IMR-90 (cell line): ENCODE data around the gene KCMF1. TPM values are rescaled to one million over a fixed set of nuclear protein-coding genes. Genes with fewer than 3 reads are reported as not detected.

Source experiments
- ATAC-seq: fragments of 200-7000 bp; cut with Tn5 transposase; 2 replicates; pipeline ENCODE4 v1.9.1; 2020; ENCODE audit warnings: low read depth, mild to moderate bottlenecking, moderate library complexity
- BruUV-seq: library from RNA; stranded (reverse); fragments of 400-500 nt; replicated peaks from 2 replicates; lab custom pipeline; 2021; lab: Mats Ljungman, UMichigan
- CTCF ChIA-PET: fragments of 300-600 bp; formaldehyde crosslinking; extraction: SDS; loops from one replicate; lab custom pipeline; 2021; ENCODE audit warnings: antibody characterized with exemption; lab: Yijun Ruan, JAX
- POLR2A ChIA-PET: fragments of 300-600 bp; sonication (Branson Sonifier 250); formaldehyde crosslinking; loops from one replicate; lab custom pipeline; 2022; ENCODE audit warnings: antibody characterized with exemption; ENCODE audit not compliant: unreplicated experiment; lab: Charles Lee
- DNase-seq: peaks from one replicate; pipeline ENCODE4 v3.0.0; 2013
- H2AFZ ChIP-seq: replicated peaks from 2 replicates; pipeline ENCODE3; 2013; ENCODE audit warnings: low read length, mild to moderate bottlenecking; ENCODE audit not compliant: poor library complexity
- H2AK5ac ChIP-seq: 2 replicates; pipeline ENCODE4 v1.6.1; 2013; ENCODE audit warnings: low read depth, low read length, inconsistent platforms
- H2AK9ac ChIP-seq: replicated peaks from 2 replicates; pipeline ENCODE3; 2013; ENCODE audit warnings: mild to moderate bottlenecking, low read depth, low read length, moderate library complexity; ENCODE audit not compliant: poor library complexity
- H2BK120ac ChIP-seq: 2 replicates; pipeline ENCODE4 v1.6.1; 2013; ENCODE audit warnings: low read depth, low read length, inconsistent platforms
- H2BK15ac ChIP-seq: 3 replicates; pipeline ENCODE4 v1.6.1; 2013; ENCODE audit warnings: low read depth, low read length, inconsistent platforms
- H2BK20ac ChIP-seq: 2 replicates; pipeline ENCODE4 v1.6.1; 2013; ENCODE audit warnings: low read depth, mild to moderate bottlenecking, inconsistent platforms, low read length, moderate library complexity
- H2BK5ac ChIP-seq: 2 replicates; pipeline ENCODE4 v1.6.1; 2013; ENCODE audit warnings: mild to moderate bottlenecking, low read depth, low read length, inconsistent platforms; ENCODE audit not compliant: poor library complexity, severe bottlenecking
- H3K14ac ChIP-seq: replicated peaks from 2 replicates; pipeline ENCODE4 v1.6.1; 2013; ENCODE audit warnings: low read depth, low read length, inconsistent platforms
- H3K18ac ChIP-seq: 2 replicates; pipeline ENCODE4 v1.6.1; 2013; ENCODE audit warnings: low read depth, low read length, control low read depth
- H3K23ac ChIP-seq: 2 replicates; pipeline ENCODE4 v1.6.1; 2013; ENCODE audit warnings: low read depth, low read length, inconsistent platforms
- H3K27ac ChIP-seq: 2 replicates; pipeline ENCODE4 v1.5.1; 2013; ENCODE audit warnings: mild to moderate bottlenecking, control low read depth, low read length; ENCODE audit not compliant: insufficient read depth
- H3K27me3 ChIP-seq: 2 replicates; pipeline ENCODE4 v1.6.1; 2013; ENCODE audit warnings: low read length; ENCODE audit not compliant: control insufficient read depth, insufficient read depth
- H3K36me3 ChIP-seq: 2 replicates; pipeline ENCODE4 v1.6.1; 2013; ENCODE audit warnings: low read length, mixed read lengths; ENCODE audit not compliant: control insufficient read depth, insufficient read depth
- H3K4ac ChIP-seq: 2 replicates; pipeline ENCODE4 v1.6.1; 2013; ENCODE audit warnings: low read depth, low read length, inconsistent platforms
- H3K4me1 ChIP-seq: 2 replicates; pipeline ENCODE4 v1.6.1; 2013; ENCODE audit warnings: low read length, mixed read lengths; ENCODE audit not compliant: control insufficient read depth, insufficient read depth
- H3K4me2 ChIP-seq: 2 replicates; pipeline ENCODE4 v1.6.1; 2013; ENCODE audit warnings: low read depth, mild to moderate bottlenecking, control low read depth, low read length, moderate library complexity
- H3K4me3 ChIP-seq: 2 replicates; pipeline ENCODE4 v1.5.1; 2013; ENCODE audit warnings: low read depth, mild to moderate bottlenecking, control low read depth, low read length, moderate library complexity; ENCODE audit not compliant: insufficient read depth
- H3K56ac ChIP-seq: 2 replicates; pipeline ENCODE4 v1.6.1; 2013; ENCODE audit warnings: low read length, inconsistent platforms; ENCODE audit not compliant: insufficient read depth; ENCODE audit errors: extremely low read depth
- H3K79me1 ChIP-seq, 2 experiments: 2 replicates each; pipeline ENCODE4 v1.6.1; 2013; ENCODE audit warnings: low read length in 2 of 2, inconsistent platforms in 1 of 2, low read depth in 1 of 2
- H3K9ac ChIP-seq: 2 replicates; pipeline ENCODE4 v1.6.1; 2013; ENCODE audit warnings: low read depth, low read length, control low read depth
- H3K9me1 ChIP-seq: 2 replicates; pipeline ENCODE4 v1.6.1; 2013; ENCODE audit warnings: low read length, inconsistent platforms; ENCODE audit not compliant: insufficient read depth
- H3K9me3 ChIP-seq: 2 replicates; pipeline ENCODE4 v1.6.1; 2013; ENCODE audit warnings: low read length; ENCODE audit not compliant: control insufficient read depth, insufficient read depth
- H4K20me1 ChIP-seq: 2 replicates; pipeline ENCODE4 v1.6.1; 2013; ENCODE audit warnings: low read length, inconsistent platforms; ENCODE audit not compliant: insufficient read depth
- H4K5ac ChIP-seq: 2 replicates; pipeline ENCODE4 v1.6.1; 2013; ENCODE audit warnings: mild to moderate bottlenecking, low read depth, low read length, control low read depth
- H4K8ac ChIP-seq, 2 experiments: 2 replicates each; pipeline ENCODE4 v1.6.1; 2013; ENCODE audit warnings: low read depth in 2 of 2, low read length in 2 of 2, control low read depth in 1 of 2, inconsistent platforms in 1 of 2
- H4K91ac ChIP-seq: 2 replicates; pipeline ENCODE4 v1.6.1; 2013; ENCODE audit warnings: low read depth, low read length, inconsistent platforms; ENCODE audit not compliant: insufficient read depth
- BHLHE40 ChIP-seq: fragments of 150-350 bp; IDR thresholded peaks from 2 replicates; pipeline ENCODE4 v1.6.1; 2016; ENCODE audit warnings: mild to moderate bottlenecking, low read depth, low read length
- MXI1 ChIP-seq: IDR thresholded peaks from 2 replicates; pipeline ENCODE4 v1.6.1; 2012; ENCODE audit warnings: low read depth, mild to moderate bottlenecking, low read length, moderate library complexity, borderline replicate concordance
- SMC3 ChIP-seq: fragments of 150-350 bp; IDR thresholded peaks from 2 replicates; pipeline ENCODE4 v1.6.1; 2016; ENCODE audit warnings: low read depth, mild to moderate bottlenecking, antibody characterized with exemption, low read length, moderate library complexity
- USF2 ChIP-seq: fragments of 150-350 bp; IDR thresholded peaks from 2 replicates; pipeline ENCODE4 v1.6.1; 2017; ENCODE audit warnings: mild to moderate bottlenecking, antibody characterized with exemption, low read length, low read depth
- WGBS, 2 experiments: methylation state at CpG; one replicate each; pipeline versions ENCODE4 v1.1.5 to v1.1.7; 2013; ENCODE audit warnings: missing lambda C conversion rate in 2 of 2; ENCODE audit not compliant: insufficient read length in 1 of 2; ENCODE audit errors: extremely low coverage in 2 of 2; 5-methylcytosine and 5-hydroxymethylcytosine counted together
- dilution Hi-C: fragments of 300-500 bp; cut with HindIII; formaldehyde crosslinking; loops from one replicate; pipeline ENCODE4 v1.14.3; 2018; ENCODE audit warnings: low sequenced_read_pairs; ENCODE audit not compliant: unreplicated experiment
- in situ Hi-C: fragments of 300-500 bp; cut with MboI; formaldehyde crosslinking; loops from 3 replicates; pipeline ENCODE4 v1.14.3; 2019; ENCODE audit warnings: low sequenced_read_pairs, inconsistent platforms, mixed read lengths
- intact Hi-C: fragments of 100-400 bp; cut with micrococcal nuclease; formaldehyde crosslinking; loops from 2 replicates; pipeline ENCODE4 v1.10.0; 2022
- polyA plus RNA-seq, 3 experiments: library from polyadenylated mRNA; depleted of rRNA; stranded (reverse); fragments of >200 nt; gene quantifications; 2 replicates each; pipeline ENCODE4 v1.2.3, GENCODE V29; 2012; ENCODE audit warnings: low replicate concordance in 1 of 3
- total RNA-seq: library from RNA; depleted of rRNA; stranded (reverse); fragments of >200 nt; gene quantifications from 2 replicates; pipeline ENCODE4 v1.2.3, GENCODE V29; 2012

KCMF1 gene
- total and polyA plus RNA-seq, 2 of the 4 experiments (the other 2 are of a cell fraction), result 49.9 to 108 TPM

GRCh38 chr2:84953535-84953934, 17.4 kb upstream of the KCMF1 start:
- no peak overlapping the region for H3K9ac ChIP-seq
- no peak overlapping the region for H4K5ac ChIP-seq
- no peak for DNase-seq
- intact Hi-C loops (no loop called here), in situ Hi-C loops (no loop called here), dilution Hi-C loops (no loop called here)
- H3K18ac ChIP-seq, result no peak overlapping the region
- WGBS, 2 experiments, result 50% methylated on average over 1 of the region's 3 CpGs; no CpG with 5 or more reads in 1 of the 2 experiments
- no peak overlapping the region for H2AFZ ChIP-seq
- H3K36me3 ChIP-seq, result no peaks in the 10 kb centered on the region
- H4K8ac ChIP-seq, result no peak overlapping the region
- H3K14ac ChIP-seq, result no peak overlapping the region
- H3K23ac ChIP-seq, result no peak overlapping the region
- no peak overlapping the region for H3K4ac ChIP-seq
- H3K56ac ChIP-seq, result no peak overlapping the region
- H2AK5ac ChIP-seq, result no peak overlapping the region
- no peak overlapping the region for H3K4me2 ChIP-seq
- H3K27me3 ChIP-seq, result no peaks in the 10 kb centered on the region
- H3K4me3 ChIP-seq, result no peak overlapping the region
- ChIA-PET POLR2A (no interaction called here), CTCF (interaction anchor here (1.0 to 2.3 kb wide), 2 partner anchors 12 to 28 kb away, joined by 3 to 7 read pairs; no protein-coding TSS in a partner anchor)
- H3K27ac ChIP-seq, result no peak overlapping the region
- H3K9me1 ChIP-seq, result peaks cover 13% of the 10 kb centered on the region
- TF ChIP-seq USF2 (no peak), BHLHE40 (no peak), SMC3 (no peak), MXI1 (no peak)
- H2AK9ac ChIP-seq, result no peak overlapping the region
- no peak overlapping the region for H2BK120ac ChIP-seq
- H3K4me1 ChIP-seq, result peaks cover 6% of the 10 kb centered on the region
- ATAC-seq, result no peak
- peaks cover 3% of the 10 kb centered on the region; the same call in 1 of the 2 replicates for H4K20me1 ChIP-seq
- H4K91ac ChIP-seq, result no peak overlapping the region
- H3K79me1 ChIP-seq, result peaks cover 5 to 22% of the 10 kb centered on the region in 2 experiments
- no peak overlapping the region for H2BK15ac ChIP-seq
- H2BK20ac ChIP-seq, result no peak overlapping the region
- no peaks in the 10 kb centered on the region for H3K9me3 ChIP-seq
- no peak overlapping the region for H2BK5ac ChIP-seq
- no TSS peak for BruUV-seq
